CD4-positive, alpha-beta T cell treated with Interleukin-15 for 4 hours (primary cell): ENCODE data around the gene SIL1.
"Not testable (repeated sequence)": the region's sequence is repeated elsewhere in the genome, so short reads cannot be mapped to it uniquely, and the experiment has no call there.

ENCODE experiments used
- DNase-seq: peaks from one replicate; pipeline ENCODE4 v3.0.0-alpha.2; 2020; ENCODE audit warnings: low spot score

SIL1 gene

GRCh38 chr5:138937392-138938387 lies 260.5 kb downstream of the SIL1 start:
- DNase-seq = no peak

- no peak for DNase-seq
Observed at GRCh38 chr5:138936968-138937345, 261.2 kb downstream of the SIL1 start.

- no peak for DNase-seq
Observed at GRCh38 chr5:138936225-138936967, 261.8 kb downstream of the SIL1 start.

GRCh38 chr5:138935466-138935865 lies 262.7 kb downstream of the SIL1 start:
- DNase-seq = no peak

- no peak for DNase-seq
Observed at GRCh38 chr5:138934971-138935370, 263.2 kb downstream of the SIL1 start.

GRCh38 chr5:138933522-138934290 lies 264.5 kb downstream of the SIL1 start:
- DNase-seq = no peak

- no peak for DNase-seq
Observed at GRCh38 chr5:138932171-138932810, 265.9 kb downstream of the SIL1 start.

GRCh38 chr5:138930371-138931097 lies 267.6 kb downstream of the SIL1 start:
- DNase-seq = no peak

- DNase-seq = no peak
Observed at GRCh38 chr5:138929571-138929955, 268.6 kb downstream of the SIL1 start.

GRCh38 chr5:138927979-138928378 lies 270.2 kb downstream of the SIL1 start:
- DNase-seq = no peak

GRCh38 chr5:138927544-138927943 lies 270.6 kb downstream of the SIL1 start:
- DNase-seq = no peak

- no peak for DNase-seq
Observed at GRCh38 chr5:138926688-138927448, 271.3 kb downstream of the SIL1 start.

- no peak for DNase-seq
Observed at GRCh38 chr5:138926257-138926656, 271.9 kb downstream of the SIL1 start.

- no peak for DNase-seq
Observed at GRCh38 chr5:138925090-138925635, 273.0 kb downstream of the SIL1 start.

- no peak for DNase-seq
Observed at GRCh38 chr5:138922494-138922893, 275.7 kb downstream of the SIL1 start.

- not testable (repeated sequence) for DNase-seq
Observed at GRCh38 chr5:138921362-138921761, 276.8 kb downstream of the SIL1 start.

- no peak for DNase-seq
Observed at GRCh38 chr5:138920181-138920580, 278.0 kb downstream of the SIL1 start.

- no peak for DNase-seq
Observed at GRCh38 chr5:138918686-138919085, 279.5 kb downstream of the SIL1 start.

- DNase-seq = no peak
Observed at GRCh38 chr5:138914338-138914737, 283.8 kb downstream of the SIL1 start.

- no peak for DNase-seq
Observed at GRCh38 chr5:138913773-138914172, 284.4 kb downstream of the SIL1 start.
